Measurements from ENCODE around the gene EXPH5. TPM values are rescaled to one million over a fixed set of nuclear protein-coding genes. Genes with fewer than 3 reads are reported as not detected.

EXPH5 gene
- total RNA-seq, 1 experiment from 2014 or later, result 18.1 TPM

DNA sequence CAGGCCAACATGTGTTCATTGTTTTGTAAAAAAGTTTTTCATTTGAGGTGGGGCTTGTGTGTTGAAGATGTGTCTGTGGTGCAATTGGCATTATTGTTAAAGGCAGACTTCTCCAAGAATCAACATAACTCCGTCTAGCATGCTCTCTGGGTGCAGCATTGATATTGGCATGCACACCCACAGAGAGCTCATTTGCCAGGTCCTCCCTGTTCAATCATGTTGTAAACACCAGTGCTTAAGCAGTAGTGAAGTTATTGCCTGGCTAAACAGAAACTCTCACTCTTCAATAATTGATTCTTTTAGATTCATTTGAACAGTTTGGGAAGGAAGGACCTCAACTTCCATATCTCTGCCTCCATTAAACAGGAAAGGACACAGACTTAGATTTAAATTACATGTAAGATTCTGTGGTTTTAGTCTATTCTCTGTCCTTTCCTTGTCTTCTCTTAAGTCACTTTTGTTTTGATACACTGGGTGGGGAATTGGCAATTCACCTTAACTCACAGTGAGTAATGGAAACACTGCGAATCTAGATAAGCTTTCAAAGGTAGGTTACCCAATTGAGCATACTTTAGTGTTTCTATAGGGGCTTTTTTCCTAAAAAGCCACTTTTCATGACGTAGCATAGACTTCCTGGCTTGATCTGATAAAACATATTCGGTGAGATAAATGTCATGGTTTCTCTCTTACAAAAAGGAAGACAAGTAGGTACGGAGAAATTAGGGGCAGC, 30.8 kb upstream of the EXPH5 start:
- Histone ChIP-seq H3K27me3 (replicated peaks; ENCODE audit: control insufficient read depth, insufficient read depth, low read length) (no peaks in the 10 kb centered on the region), H3K4me1 (no peaks in the 10 kb centered on the region), H3K4me3 (ENCODE audit: low read depth, low read length) (no peak overlapping the region), H3K36me3 (ENCODE audit: control insufficient read depth, insufficient read depth, low read length) (no peaks in the 10 kb centered on the region), H3K9me3 (peaks cover 24% of the 10 kb centered on the region)
- ChIA-PET CTCF (no interaction called here), POLR2A (no interaction called here)
- H3K9me3 Mint-ChIP-seq (ENCODE audit: unreplicated experiment), result peaks cover 24% of the 10 kb centered on the region
- H3K36me3 Mint-ChIP-seq (ENCODE audit: insufficient read depth, unreplicated experiment), result no peaks in the 10 kb centered on the region
- BruUV-seq (replicated peaks), result no TSS peak
- peaks cover 2% of the 10 kb centered on the region for H3K27me3 Mint-ChIP-seq (ENCODE audit: insufficient read depth, unreplicated experiment)
- DNase-seq, result no peak
- peaks cover 15% of the 10 kb centered on the region for H3K4me1 Mint-ChIP-seq (ENCODE audit: low read depth, unreplicated experiment)
- intact Hi-C loops (cut with micrococcal nuclease; ENCODE audit: unreplicated experiment), result no loop called here
- TF ChIP-seq, protein P1, sequence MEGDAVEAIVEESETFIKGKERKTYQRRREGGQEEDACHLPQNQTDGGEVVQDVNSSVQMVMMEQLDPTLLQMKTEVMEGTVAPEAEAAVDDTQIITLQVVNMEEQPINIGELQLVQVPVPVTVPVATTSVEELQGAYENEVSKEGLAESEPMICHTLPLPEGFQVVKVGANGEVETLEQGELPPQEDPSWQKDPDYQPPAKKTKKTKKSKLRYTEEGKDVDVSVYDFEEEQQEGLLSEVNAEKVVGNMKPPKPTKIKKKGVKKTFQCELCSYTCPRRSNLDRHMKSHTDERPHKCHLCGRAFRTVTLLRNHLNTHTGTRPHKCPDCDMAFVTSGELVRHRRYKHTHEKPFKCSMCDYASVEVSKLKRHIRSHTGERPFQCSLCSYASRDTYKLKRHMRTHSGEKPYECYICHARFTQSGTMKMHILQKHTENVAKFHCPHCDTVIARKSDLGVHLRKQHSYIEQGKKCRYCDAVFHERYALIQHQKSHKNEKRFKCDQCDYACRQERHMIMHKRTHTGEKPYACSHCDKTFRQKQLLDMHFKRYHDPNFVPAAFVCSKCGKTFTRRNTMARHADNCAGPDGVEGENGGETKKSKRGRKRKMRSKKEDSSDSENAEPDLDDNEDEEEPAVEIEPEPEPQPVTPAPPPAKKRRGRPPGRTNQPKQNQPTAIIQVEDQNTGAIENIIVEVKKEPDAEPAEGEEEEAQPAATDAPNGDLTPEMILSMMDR (IDR thresholded peaks at IDR 0.05; ENCODE audit: insufficient read depth in 1 of 2, low read depth in 1 of 2, low read length in 1 of 2, severe bottlenecking in 1 of 2, unreplicated experiment in 1 of 2), result no peak
- H3K4me3 Mint-ChIP-seq (ENCODE audit: unreplicated experiment), result no peak overlapping the region
- no peak overlapping the region for H3K27ac Mint-ChIP-seq (ENCODE audit: unreplicated experiment)

DNA sequence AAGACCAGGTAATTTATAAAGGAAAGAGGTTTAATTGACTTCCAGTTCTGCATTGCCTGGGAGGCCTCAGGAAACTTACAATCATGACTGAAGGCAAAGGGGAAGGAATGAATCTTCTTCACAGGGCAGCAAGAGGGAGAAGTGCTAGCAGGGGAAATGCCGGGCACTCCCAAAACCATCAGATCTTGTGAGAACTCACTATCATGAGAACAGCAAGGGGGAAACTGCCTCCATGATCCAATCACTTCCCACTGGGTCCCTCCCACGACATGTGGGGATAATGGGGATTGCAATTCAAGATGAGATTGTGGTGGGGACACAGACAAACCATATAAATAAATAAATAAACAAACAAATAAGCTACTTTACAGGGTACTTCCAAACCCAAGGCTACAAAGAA, 28.8 kb upstream of the EXPH5 start:
- H3K36me3 ChIP-seq (ENCODE audit: control insufficient read depth, insufficient read depth, low read length), result no peaks in the 10 kb centered on the region
- DNase-seq, result no peak
- Mint-ChIP-seq H3K4me1 (ENCODE audit: low read depth, unreplicated experiment) (peaks cover 18% of the 10 kb centered on the region), H3K27ac (ENCODE audit: unreplicated experiment) (no peak overlapping the region), H3K9me3 (ENCODE audit: unreplicated experiment) (peaks cover 15% of the 10 kb centered on the region), H3K36me3 (ENCODE audit: insufficient read depth, unreplicated experiment) (no peaks in the 10 kb centered on the region), H3K4me3 (ENCODE audit: unreplicated experiment) (no peak overlapping the region), H3K27me3 (ENCODE audit: insufficient read depth, unreplicated experiment) (peaks cover 2% of the 10 kb centered on the region)
- ChIA-PET POLR2A (interaction anchor here (0.6 kb wide), 1 partner anchor 502 kb away, joined by 3 read pairs; no protein-coding TSS in a partner anchor), CTCF (no interaction called here)
- intact Hi-C loops (cut with micrococcal nuclease; ENCODE audit: unreplicated experiment), result no loop called here
- no peaks in the 10 kb centered on the region for H3K4me1 ChIP-seq
- no TSS peak for BruUV-seq (replicated peaks)
- H3K27me3 ChIP-seq (replicated peaks; ENCODE audit: control insufficient read depth, insufficient read depth, low read length), result no peaks in the 10 kb centered on the region
- H3K4me3 ChIP-seq (ENCODE audit: low read depth, low read length), result no peak overlapping the region
- H3K9me3 ChIP-seq, result peaks cover 7% of the 10 kb centered on the region; the same call in 1 of the 2 replicates
- TF ChIP-seq, protein P1 (IDR thresholded peaks at IDR 0.05; ENCODE audit: insufficient read depth in 1 of 2, low read depth in 1 of 2, low read length in 1 of 2, severe bottlenecking in 1 of 2, unreplicated experiment in 1 of 2), result no peak

DNA sequence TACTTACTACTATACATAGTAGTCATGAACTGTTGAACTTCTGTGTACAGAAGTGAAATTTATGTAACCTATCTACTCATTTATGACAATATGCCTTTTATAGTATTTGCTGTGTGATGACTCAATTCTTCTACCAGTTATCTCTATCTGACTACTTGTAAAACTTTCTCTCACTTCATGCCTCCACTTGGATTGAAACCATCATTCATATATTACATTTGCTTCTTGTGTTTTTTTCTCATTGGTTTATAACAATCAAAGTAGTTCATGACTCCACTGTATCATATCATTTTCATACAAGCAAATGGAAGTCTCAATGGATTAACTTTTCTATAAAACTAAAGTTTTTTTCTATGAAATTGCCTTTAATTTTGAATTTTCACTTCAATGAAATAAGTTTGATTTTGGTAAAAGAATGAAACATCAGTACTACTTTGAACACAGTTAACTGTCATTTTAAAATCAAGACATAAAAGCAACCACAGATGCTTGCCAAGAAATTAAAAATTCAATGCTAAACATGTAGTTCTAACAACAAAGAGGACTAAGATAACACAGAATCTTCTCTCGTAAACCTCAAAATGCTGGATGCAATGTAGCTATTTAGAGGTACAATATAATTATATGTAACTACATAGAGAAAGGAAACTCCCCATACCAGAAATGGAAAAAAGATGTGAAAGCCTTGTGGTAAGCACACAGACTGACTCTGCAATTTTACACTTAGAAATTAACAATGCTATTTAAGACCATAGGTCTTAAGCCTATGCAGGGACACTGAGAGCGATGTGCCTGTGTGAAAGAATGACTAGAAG, 27.6 kb upstream of the EXPH5 start:
- POLR2A ChIA-PET, result no interaction called here
- H3K27ac Mint-ChIP-seq (ENCODE audit: unreplicated experiment), result no peak overlapping the region
- peaks cover 11% of the 10 kb centered on the region for H3K9me3 Mint-ChIP-seq (ENCODE audit: unreplicated experiment)
- Histone ChIP-seq H3K36me3 (ENCODE audit: control insufficient read depth, insufficient read depth, low read length) (no peaks in the 10 kb centered on the region), H3K4me3 (ENCODE audit: low read depth, low read length) (no peak overlapping the region), H3K27me3 (replicated peaks; ENCODE audit: control insufficient read depth, insufficient read depth, low read length) (no peaks in the 10 kb centered on the region), H3K9me3 (peaks cover 3% of the 10 kb centered on the region; the same call in 1 of the 2 replicates), H3K4me1 (peaks cover 9% of the 10 kb centered on the region; the same call in 1 of the 2 replicates)
- no TSS peak for BruUV-seq (replicated peaks)
- no peak overlapping the region for H3K4me3 Mint-ChIP-seq (ENCODE audit: unreplicated experiment)
- H3K27me3 Mint-ChIP-seq (ENCODE audit: insufficient read depth, unreplicated experiment), result peaks cover 2% of the 10 kb centered on the region
- CTCF ChIA-PET, result no interaction called here
- TF ChIP-seq, protein P1 (IDR thresholded peaks at IDR 0.05; ENCODE audit: insufficient read depth in 1 of 2, low read depth in 1 of 2, low read length in 1 of 2, severe bottlenecking in 1 of 2, unreplicated experiment in 1 of 2), result no peak
- no peaks in the 10 kb centered on the region for H3K36me3 Mint-ChIP-seq (ENCODE audit: insufficient read depth, unreplicated experiment)
- no peak for DNase-seq
- intact Hi-C loops (cut with micrococcal nuclease; ENCODE audit: unreplicated experiment), result no loop called here
- H3K4me1 Mint-ChIP-seq (ENCODE audit: low read depth, unreplicated experiment), result peaks cover 18% of the 10 kb centered on the region

All from Caco-2 (cell line).